ENCODE measurements around the gene EPB41. TPM values are rescaled to one million over a fixed set of nuclear protein-coding genes. Genes with fewer than 3 reads are reported as not detected.
A peak's percentile ranks its signal among the peaks of the same experiment; 100 is the strongest.
"Not testable (repeated sequence)": the region's sequence is repeated elsewhere in the genome, so short reads cannot be mapped to it uniquely, and the experiment has no call there.

The EPB41 gene
- total RNA-seq, 1 donor from 2014 or later, result 36.2 TPM

- DNase-seq, result no peak
These were observed 67.8 kb downstream of the EPB41 start for GRCh38 chr1:28982198-28982597.

GRCh38 chr1:28983091-28983490 is 68.7 kb downstream of the EPB41 start:
- DNase-seq, result no peak

- DNase-seq, result peak; percentile 8
These were observed 69.3 kb downstream of the EPB41 start for GRCh38 chr1:28983509-28984310.

- DNase-seq, result no peak
These were observed 69.9 kb downstream of the EPB41 start for GRCh38 chr1:28984311-28984684.

GRCh38 chr1:28985427-28985826 is 71.1 kb downstream of the EPB41 start:
- no peak for DNase-seq

GRCh38 chr1:28986306-28986910 is 72.0 kb downstream of the EPB41 start:
- peak; percentile 2 for DNase-seq

- no peak for DNase-seq
These were observed 88.4 kb downstream of the EPB41 start for GRCh38 chr1:29002792-29003191.

- DNase-seq, result no peak
These were observed 89.9 kb downstream of the EPB41 start for GRCh38 chr1:29004288-29004687.

- DNase-seq, result no peak
These were observed 90.4 kb downstream of the EPB41 start for GRCh38 chr1:29004798-29005197.

- DNase-seq, result no peak
These were observed 97.4 kb downstream of the EPB41 start for GRCh38 chr1:29011775-29012174.

GRCh38 chr1:29017235-29017634 is 102.9 kb downstream of the EPB41 start:
- DNase-seq, result no peak

GRCh38 chr1:29017975-29018712 is 103.8 kb downstream of the EPB41 start:
- no peak for DNase-seq

GRCh38 chr1:29022620-29023019 is 108.3 kb downstream of the EPB41 start:
- no peak for DNase-seq

- no peak for DNase-seq
These were observed 115.3 kb downstream of the EPB41 start for GRCh38 chr1:29029667-29030066.

GRCh38 chr1:29032841-29033240 is 118.5 kb downstream of the EPB41 start:
- DNase-seq, result no peak

GRCh38 chr1:29033829-29034466 is 119.6 kb downstream of the EPB41 start:
- DNase-seq, result peak; percentile 73

- DNase-seq, result no peak
These were observed 129.1 kb downstream of the EPB41 start for GRCh38 chr1:29043274-29043965.

GRCh38 chr1:29044010-29044409 is 129.6 kb downstream of the EPB41 start:
- no peak for DNase-seq

- DNase-seq, result not testable (repeated sequence)
These were observed 131.3 kb downstream of the EPB41 start for GRCh38 chr1:29045663-29046062.

- DNase-seq, result no peak
These were observed 132.8 kb downstream of the EPB41 start for GRCh38 chr1:29047142-29047541.

- DNase-seq, result no peak
These were observed 135.8 kb downstream of the EPB41 start for GRCh38 chr1:29050166-29050565.

GRCh38 chr1:29052100-29052499 is 137.7 kb downstream of the EPB41 start:
- DNase-seq, result no peak

GRCh38 chr1:29052941-29053340 is 138.6 kb downstream of the EPB41 start:
- no peak for DNase-seq
